KMS-11 (cell line): ENCODE results near the gene TENM4.

ENCODE experiments used
- H2AFZ ChIP-seq: fragments of 200-600 bp; sonication (generic); 2 replicates; pipeline ENCODE4 v1.6.1; 2016; ENCODE audit warnings: antibody characterized with exemption, mixed run types, low read depth
- H3K27ac ChIP-seq: fragments of 200-600 bp; sonication (generic); 2 replicates; pipeline ENCODE4 v1.6.1; 2016; ENCODE audit warnings: mild to moderate bottlenecking, mixed run types
- H3K27me3 ChIP-seq: fragments of 200-600 bp; sonication (generic); 2 replicates; pipeline ENCODE4 v1.6.1; 2017; ENCODE audit warnings: mild to moderate bottlenecking, low read depth, mixed run types, moderate library complexity; ENCODE audit not compliant: insufficient read depth
- H3K36me3 ChIP-seq: fragments of 200-600 bp; sonication (generic); 2 replicates; pipeline ENCODE4 v1.6.1; 2017; ENCODE audit warnings: mild to moderate bottlenecking, mixed run types; ENCODE audit not compliant: insufficient read depth
- H3K4me1 ChIP-seq: fragments of 200-600 bp; sonication (generic); 2 replicates; pipeline ENCODE4 v1.6.1; 2016; ENCODE audit warnings: mild to moderate bottlenecking, low read depth, mixed run types; ENCODE audit not compliant: poor library complexity, severe bottlenecking
- H3K4me2 ChIP-seq: fragments of 200-600 bp; sonication (generic); 2 replicates; pipeline ENCODE4 v1.7.0; 2016; ENCODE audit warnings: mild to moderate bottlenecking, mixed run types
- H3K4me3 ChIP-seq: fragments of 200-600 bp; sonication (generic); IDR thresholded peaks from 2 replicates; pipeline ENCODE4 v1.6.1; 2017; ENCODE audit warnings: low read depth, low read length, mixed read lengths; ENCODE audit not compliant: insufficient read depth
- H3K79me2 ChIP-seq: fragments of 200-600 bp; sonication (generic); 2 replicates; pipeline ENCODE4 v1.6.1; 2016; ENCODE audit warnings: low read depth, mixed run types; ENCODE audit not compliant: insufficient read depth
- H3K9ac ChIP-seq: fragments of 200-600 bp; sonication (generic); 2 replicates; pipeline ENCODE4 v1.6.1; 2016; ENCODE audit warnings: mild to moderate bottlenecking, mixed run types
- H4K20me1 ChIP-seq: fragments of 200-600 bp; sonication (generic); 2 replicates; pipeline ENCODE4 v1.6.1; 2016; ENCODE audit warnings: mild to moderate bottlenecking, mixed run types; ENCODE audit not compliant: insufficient read depth
- CTCF ChIP-seq: fragments of 200-600 bp; sonication (generic); conservative IDR thresholded peaks from 2 replicates; pipeline ENCODE4 v1.6.1; 2017; ENCODE audit warnings: low read depth, mild to moderate bottlenecking, antibody characterized with exemption, low read length, moderate library complexity, mixed read lengths

TENM4 gene

GRCh38 chr11:78954696-78955095 is 486.1 kb downstream of the TENM4 start:
- no peak overlapping the region for H3K4me2 ChIP-seq
- H2AFZ ChIP-seq, result no peak overlapping the region
- no peak overlapping the region for H3K9ac ChIP-seq
- H3K79me2 ChIP-seq, result no peaks in the 10 kb centered on the region
- H3K36me3 ChIP-seq, result no peaks in the 10 kb centered on the region
- no peak overlapping the region for H3K4me3 ChIP-seq
- no peaks in the 10 kb centered on the region for H4K20me1 ChIP-seq
- no peak overlapping the region for H3K27ac ChIP-seq
- no peaks in the 10 kb centered on the region for H3K27me3 ChIP-seq
- no peaks in the 10 kb centered on the region for H3K4me1 ChIP-seq
- TF ChIP-seq CTCF, result no peak

GRCh38 chr11:78954261-78954660 is 486.6 kb downstream of the TENM4 start:
- no peaks in the 10 kb centered on the region for H3K4me1 ChIP-seq
- H2AFZ ChIP-seq, result no peak overlapping the region
- H3K36me3 ChIP-seq, result no peaks in the 10 kb centered on the region
- no peaks in the 10 kb centered on the region for H3K79me2 ChIP-seq
- TF ChIP-seq CTCF, result no peak
- no peak overlapping the region for H3K9ac ChIP-seq
- no peaks in the 10 kb centered on the region for H4K20me1 ChIP-seq
- H3K4me3 ChIP-seq, result no peak overlapping the region
- no peak overlapping the region for H3K27ac ChIP-seq
- no peaks in the 10 kb centered on the region for H3K27me3 ChIP-seq
- H3K4me2 ChIP-seq, result no peak overlapping the region

GRCh38 chr11:78952890-78953289 is 487.9 kb downstream of the TENM4 start:
- H3K4me3 ChIP-seq, result no peak overlapping the region
- no peak overlapping the region for H2AFZ ChIP-seq
- H3K4me2 ChIP-seq, result no peak overlapping the region
- no peaks in the 10 kb centered on the region for H3K79me2 ChIP-seq
- no peaks in the 10 kb centered on the region for H4K20me1 ChIP-seq
- H3K27me3 ChIP-seq, result no peaks in the 10 kb centered on the region
- no peak for TF ChIP-seq CTCF
- H3K4me1 ChIP-seq, result no peaks in the 10 kb centered on the region
- H3K9ac ChIP-seq, result no peak overlapping the region
- H3K36me3 ChIP-seq, result no peaks in the 10 kb centered on the region
- H3K27ac ChIP-seq, result no peak overlapping the region

- Histone ChIP-seq H3K9ac (no peak overlapping the region), H3K79me2 (no peaks in the 10 kb centered on the region)
These were observed 488.7 kb downstream of the TENM4 start for GRCh38 chr11:78952175-78952574.

More at GRCh38 chr11:78952175-78952574, 488.7 kb downstream of the TENM4 start:
- Histone ChIP-seq H3K4me2 (no peak overlapping the region), H4K20me1 (no peaks in the 10 kb centered on the region), H3K27ac (no peak overlapping the region), H3K27me3 (no peaks in the 10 kb centered on the region), H3K4me3 (no peak overlapping the region), H3K36me3 (no peaks in the 10 kb centered on the region), H2AFZ (no peak overlapping the region), H3K4me1 (no peaks in the 10 kb centered on the region)
- no peak for TF ChIP-seq CTCF
